HEK293 (cell line): ENCODE results near the gene RND2.

Source experiments
- GLIS1 ChIP-seq: fragments of 450-650 bp; formaldehyde crosslinking; IDR thresholded peaks from 2 replicates; pipeline ENCODE4 v1.5.1; 2016; ENCODE audit warnings: missing biosample characterization, missing genetic modification characterization
- KLF9 ChIP-seq: fragments of 450-650 bp; formaldehyde crosslinking; IDR thresholded peaks from 2 replicates; pipeline ENCODE4 v1.5.1; 2016; ENCODE audit warnings: missing biosample characterization, missing genetic modification characterization, low read depth
- ZBTB8A ChIP-seq: fragments of 450-650 bp; formaldehyde crosslinking; IDR thresholded peaks from 2 replicates; pipeline ENCODE4 v1.5.1; 2016; ENCODE audit warnings: missing biosample characterization, missing genetic modification characterization
- ZIC2 ChIP-seq: fragments of 450-650 bp; formaldehyde crosslinking; IDR thresholded peaks from 2 replicates; pipeline ENCODE4 v1.5.1; 2016; ENCODE audit warnings: missing biosample characterization, missing genetic modification characterization
- ZNF133 ChIP-seq: fragments of 450-650 bp; formaldehyde crosslinking; IDR thresholded peaks from 2 replicates; pipeline ENCODE4 v1.5.1; 2016; ENCODE audit warnings: missing biosample characterization, missing genetic modification characterization
- ZNF2 ChIP-seq: fragments of 450-650 bp; formaldehyde crosslinking; IDR thresholded peaks from 2 replicates; pipeline ENCODE4 v1.5.1; 2016; ENCODE audit warnings: missing biosample characterization, missing genetic modification characterization
- ZNF23 ChIP-seq: fragments of 450-650 bp; formaldehyde crosslinking; IDR thresholded peaks from 2 replicates; pipeline ENCODE4 v1.5.1; 2016; ENCODE audit warnings: missing biosample characterization, missing genetic modification characterization, borderline replicate concordance
- ZNF311 ChIP-seq: fragments of 450-650 bp; formaldehyde crosslinking; IDR thresholded peaks from 2 replicates; pipeline ENCODE4 v1.5.1; 2017; ENCODE audit warnings: missing biosample characterization, missing genetic modification characterization, borderline replicate concordance
- ZNF335 ChIP-seq: fragments of 450-650 bp; formaldehyde crosslinking; conservative IDR thresholded peaks from 2 replicates; pipeline ENCODE4 v1.5.1; 2016; ENCODE audit warnings: missing biosample characterization, missing genetic modification characterization
- ZNF561 ChIP-seq: fragments of 450-650 bp; IDR thresholded peaks from 2 replicates; pipeline ENCODE4 v1.5.1; 2018; ENCODE audit warnings: missing biosample characterization, missing genetic modification characterization, borderline replicate concordance
- ZNF629 ChIP-seq: fragments of 450-650 bp; formaldehyde crosslinking; IDR thresholded peaks from 2 replicates; pipeline ENCODE4 v1.5.1; 2017; ENCODE audit warnings: missing biosample characterization, missing genetic modification characterization
- ZNF776 ChIP-seq: fragments of 450-650 bp; formaldehyde crosslinking; IDR thresholded peaks from 2 replicates; pipeline ENCODE4 v1.5.0; 2017; ENCODE audit warnings: missing biosample characterization, missing genetic modification characterization, borderline replicate concordance
- ZSCAN30 ChIP-seq: fragments of 450-650 bp; IDR thresholded peaks from 2 replicates; pipeline ENCODE4 v1.5.1; 2018; ENCODE audit warnings: missing biosample characterization, mild to moderate bottlenecking, missing genetic modification characterization, moderate library complexity
- TF ChIP-seq, protein P1 (sequence below): fragments of 450-650 bp; IDR thresholded peaks from 2 replicates; pipeline ENCODE4 v1.5.1; 2018; ENCODE audit warnings: missing biosample characterization, missing genetic modification characterization
- TF ChIP-seq, protein P2 (sequence below): fragments of 450-650 bp; formaldehyde crosslinking; IDR thresholded peaks from 2 replicates; pipeline ENCODE4 v1.5.1; 2016; ENCODE audit warnings: missing biosample characterization, missing genetic modification characterization
- TF ChIP-seq, protein P3 (sequence below): fragments of 450-650 bp; formaldehyde crosslinking; IDR thresholded peaks from 2 replicates; pipeline ENCODE4 v1.5.1; 2016; ENCODE audit warnings: missing biosample characterization, missing genetic modification characterization
- TF ChIP-seq, protein P4 (sequence below): fragments of 450-650 bp; formaldehyde crosslinking; IDR thresholded peaks from 2 replicates; pipeline ENCODE4 v1.5.1; 2016; ENCODE audit warnings: missing biosample characterization, missing genetic modification characterization
- TF ChIP-seq, protein P5 (sequence below): fragments of 450-650 bp; formaldehyde crosslinking; IDR thresholded peaks from 2 replicates; pipeline ENCODE4 v1.5.1; 2016; ENCODE audit warnings: missing biosample characterization, missing genetic modification characterization
- TF ChIP-seq, protein P6 (sequence below): fragments of 450-650 bp; formaldehyde crosslinking; IDR thresholded peaks from 2 replicates; pipeline ENCODE4 v1.5.1; 2016; ENCODE audit warnings: missing biosample characterization, missing genetic modification characterization, low read depth
- TF ChIP-seq, protein P7 (sequence below): fragments of 450-650 bp; formaldehyde crosslinking; IDR thresholded peaks from 2 replicates; pipeline ENCODE4 v1.5.1; 2016; ENCODE audit warnings: missing biosample characterization, missing genetic modification characterization
- TF ChIP-seq, protein P8 (sequence below): fragments of 450-650 bp; IDR thresholded peaks from 2 replicates; pipeline ENCODE4 v1.5.1; 2018; ENCODE audit warnings: missing biosample characterization, mild to moderate bottlenecking, missing genetic modification characterization

Gene RND2

DNA sequence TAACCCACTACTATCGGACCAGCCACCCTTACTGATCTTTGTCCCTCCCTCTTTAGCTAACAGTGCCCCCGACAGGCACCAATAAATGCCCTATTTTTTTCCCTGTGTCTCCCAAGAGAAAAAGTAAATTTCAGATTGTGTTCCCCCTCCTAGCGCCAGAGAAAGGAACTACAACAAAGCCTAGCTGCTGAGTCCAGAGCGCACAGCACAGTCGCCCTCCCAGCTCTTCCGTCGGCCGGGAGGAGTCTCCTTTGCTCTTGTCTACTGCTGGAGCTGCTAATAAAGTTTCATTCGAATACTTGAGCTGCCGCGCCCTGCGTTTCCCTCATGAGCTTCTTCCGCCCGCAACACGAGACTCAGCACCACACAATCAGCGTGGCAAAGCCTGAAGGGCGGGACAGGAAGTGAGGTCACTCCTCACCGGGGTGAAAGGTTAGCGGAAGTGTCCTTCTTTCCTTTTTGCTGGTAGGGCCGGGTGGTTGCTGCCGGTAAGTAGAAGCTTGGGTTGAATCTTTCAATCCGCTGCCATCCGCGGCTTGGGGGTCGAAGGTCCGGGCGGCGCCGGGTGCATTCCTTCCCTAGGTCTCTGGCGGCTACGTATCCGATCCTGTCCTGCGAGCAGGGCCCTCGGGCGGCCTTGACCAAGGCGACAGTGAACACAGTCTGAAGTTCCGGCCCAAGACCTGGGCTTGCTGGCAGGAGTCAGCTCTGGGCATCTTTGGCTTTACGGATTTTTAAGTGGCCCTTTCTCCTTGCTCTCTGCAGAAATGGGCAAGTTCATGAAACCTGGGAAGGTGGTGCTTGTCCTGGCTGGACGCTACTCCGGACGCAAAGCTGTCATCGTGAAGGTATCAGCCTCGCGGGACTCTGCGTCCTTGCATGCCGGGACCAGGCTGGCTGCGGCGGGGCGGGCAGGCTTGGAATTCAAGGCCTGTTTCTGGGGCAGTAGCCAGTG is 26.8 kb upstream of the RND2 start, which contains the start of gene RPL27 (continued):
- TF ChIP-seq, protein P1, sequence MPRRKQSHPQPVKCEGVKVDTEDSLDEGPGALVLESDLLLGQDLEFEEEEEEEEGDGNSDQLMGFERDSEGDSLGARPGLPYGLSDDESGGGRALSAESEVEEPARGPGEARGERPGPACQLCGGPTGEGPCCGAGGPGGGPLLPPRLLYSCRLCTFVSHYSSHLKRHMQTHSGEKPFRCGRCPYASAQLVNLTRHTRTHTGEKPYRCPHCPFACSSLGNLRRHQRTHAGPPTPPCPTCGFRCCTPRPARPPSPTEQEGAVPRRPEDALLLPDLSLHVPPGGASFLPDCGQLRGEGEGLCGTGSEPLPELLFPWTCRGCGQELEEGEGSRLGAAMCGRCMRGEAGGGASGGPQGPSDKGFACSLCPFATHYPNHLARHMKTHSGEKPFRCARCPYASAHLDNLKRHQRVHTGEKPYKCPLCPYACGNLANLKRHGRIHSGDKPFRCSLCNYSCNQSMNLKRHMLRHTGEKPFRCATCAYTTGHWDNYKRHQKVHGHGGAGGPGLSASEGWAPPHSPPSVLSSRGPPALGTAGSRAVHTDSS (tag by site-specific recombination), result no peak
- peak; percentile 62 for TF ChIP-seq ZIC2 (tag by site-specific recombination)
- TF ChIP-seq ZSCAN30 (tag by site-specific recombination), result peak; percentile 97
- TF ChIP-seq ZNF2 (tag by site-specific recombination), result peak; percentile 97
- TF ChIP-seq, protein P2, sequence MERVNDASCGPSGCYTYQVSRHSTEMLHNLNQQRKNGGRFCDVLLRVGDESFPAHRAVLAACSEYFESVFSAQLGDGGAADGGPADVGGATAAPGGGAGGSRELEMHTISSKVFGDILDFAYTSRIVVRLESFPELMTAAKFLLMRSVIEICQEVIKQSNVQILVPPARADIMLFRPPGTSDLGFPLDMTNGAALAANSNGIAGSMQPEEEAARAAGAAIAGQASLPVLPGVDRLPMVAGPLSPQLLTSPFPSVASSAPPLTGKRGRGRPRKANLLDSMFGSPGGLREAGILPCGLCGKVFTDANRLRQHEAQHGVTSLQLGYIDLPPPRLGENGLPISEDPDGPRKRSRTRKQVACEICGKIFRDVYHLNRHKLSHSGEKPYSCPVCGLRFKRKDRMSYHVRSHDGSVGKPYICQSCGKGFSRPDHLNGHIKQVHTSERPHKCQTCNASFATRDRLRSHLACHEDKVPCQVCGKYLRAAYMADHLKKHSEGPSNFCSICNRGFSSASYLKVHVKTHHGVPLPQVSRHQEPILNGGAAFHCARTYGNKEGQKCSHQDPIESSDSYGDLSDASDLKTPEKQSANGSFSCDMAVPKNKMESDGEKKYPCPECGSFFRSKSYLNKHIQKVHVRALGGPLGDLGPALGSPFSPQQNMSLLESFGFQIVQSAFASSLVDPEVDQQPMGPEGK (tag by site-specific recombination), result no peak; the same call in none of the 2 replicates
- no peak for TF ChIP-seq ZNF133 (tag by site-specific recombination)
- TF ChIP-seq KLF9 (tag by site-specific recombination), result peak; percentile 89
- TF ChIP-seq ZNF335 (tag by site-specific recombination), result peak; percentile 68
- peak; percentile 95 for TF ChIP-seq ZBTB8A (tag by site-specific recombination)
- TF ChIP-seq, protein P3, sequence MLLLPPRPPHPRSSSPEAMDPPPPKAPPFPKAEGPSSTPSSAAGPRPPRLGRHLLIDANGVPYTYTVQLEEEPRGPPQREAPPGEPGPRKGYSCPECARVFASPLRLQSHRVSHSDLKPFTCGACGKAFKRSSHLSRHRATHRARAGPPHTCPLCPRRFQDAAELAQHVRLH, result peak; percentile 90
- TF ChIP-seq GLIS1 (tag by site-specific recombination), result peak; percentile 58; the same call in 1 of the 2 replicates
- TF ChIP-seq, protein P4, sequence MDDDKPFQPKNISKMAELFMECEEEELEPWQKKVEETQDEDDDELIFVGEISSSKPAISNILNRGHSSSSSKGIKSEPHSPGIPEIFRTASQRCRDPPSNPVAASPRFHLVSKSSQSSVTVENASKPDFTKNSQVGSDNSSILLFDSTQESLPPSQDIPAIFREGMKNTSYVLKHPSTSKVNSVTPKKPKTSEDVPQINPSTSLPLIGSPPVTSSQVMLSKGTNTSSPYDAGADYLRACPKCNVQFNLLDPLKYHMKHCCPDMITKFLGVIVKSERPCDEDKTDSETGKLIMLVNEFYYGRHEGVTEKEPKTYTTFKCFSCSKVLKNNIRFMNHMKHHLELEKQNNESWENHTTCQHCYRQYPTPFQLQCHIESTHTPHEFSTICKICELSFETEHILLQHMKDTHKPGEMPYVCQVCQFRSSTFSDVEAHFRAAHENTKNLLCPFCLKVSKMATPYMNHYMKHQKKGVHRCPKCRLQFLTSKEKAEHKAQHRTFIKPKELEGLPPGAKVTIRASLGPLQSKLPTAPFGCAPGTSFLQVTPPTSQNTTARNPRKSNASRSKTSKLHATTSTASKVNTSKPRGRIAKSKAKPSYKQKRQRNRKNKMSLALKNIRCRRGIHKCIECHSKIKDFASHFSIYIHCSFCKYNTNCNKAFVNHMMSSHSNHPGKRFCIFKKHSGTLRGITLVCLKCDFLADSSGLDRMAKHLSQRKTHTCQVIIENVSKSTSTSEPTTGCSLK (tag by site-specific recombination), result no peak
- TF ChIP-seq, protein P5, sequence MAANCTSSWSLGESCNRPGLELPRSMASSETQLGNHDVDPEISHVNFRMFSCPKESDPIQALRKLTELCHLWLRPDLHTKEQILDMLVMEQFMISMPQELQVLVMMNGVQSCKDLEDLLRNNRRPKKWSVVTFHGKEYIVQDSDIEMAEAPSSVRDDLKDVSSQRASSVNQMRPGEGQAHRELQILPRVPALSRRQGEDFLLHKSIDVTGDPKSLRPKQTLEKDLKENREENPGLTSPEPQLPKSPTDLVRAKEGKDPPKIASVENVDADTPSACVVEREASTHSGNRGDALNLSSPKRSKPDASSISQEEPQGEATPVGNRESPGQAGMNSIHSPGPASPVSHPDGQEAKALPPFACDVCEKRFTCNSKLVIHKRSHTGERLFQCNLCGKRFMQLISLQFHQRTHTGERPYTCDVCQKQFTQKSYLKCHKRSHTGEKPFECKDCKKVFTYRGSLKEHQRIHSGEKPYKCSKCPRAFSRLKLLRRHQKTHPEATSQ (tag by site-specific recombination), result peak; percentile 41; the same call in 1 of the 2 replicates
- no peak for TF ChIP-seq ZNF23 (tag by site-specific recombination)
- TF ChIP-seq ZNF561, result peak; percentile 100
- peak; percentile 98 for TF ChIP-seq ZNF629
- TF ChIP-seq, protein P6, sequence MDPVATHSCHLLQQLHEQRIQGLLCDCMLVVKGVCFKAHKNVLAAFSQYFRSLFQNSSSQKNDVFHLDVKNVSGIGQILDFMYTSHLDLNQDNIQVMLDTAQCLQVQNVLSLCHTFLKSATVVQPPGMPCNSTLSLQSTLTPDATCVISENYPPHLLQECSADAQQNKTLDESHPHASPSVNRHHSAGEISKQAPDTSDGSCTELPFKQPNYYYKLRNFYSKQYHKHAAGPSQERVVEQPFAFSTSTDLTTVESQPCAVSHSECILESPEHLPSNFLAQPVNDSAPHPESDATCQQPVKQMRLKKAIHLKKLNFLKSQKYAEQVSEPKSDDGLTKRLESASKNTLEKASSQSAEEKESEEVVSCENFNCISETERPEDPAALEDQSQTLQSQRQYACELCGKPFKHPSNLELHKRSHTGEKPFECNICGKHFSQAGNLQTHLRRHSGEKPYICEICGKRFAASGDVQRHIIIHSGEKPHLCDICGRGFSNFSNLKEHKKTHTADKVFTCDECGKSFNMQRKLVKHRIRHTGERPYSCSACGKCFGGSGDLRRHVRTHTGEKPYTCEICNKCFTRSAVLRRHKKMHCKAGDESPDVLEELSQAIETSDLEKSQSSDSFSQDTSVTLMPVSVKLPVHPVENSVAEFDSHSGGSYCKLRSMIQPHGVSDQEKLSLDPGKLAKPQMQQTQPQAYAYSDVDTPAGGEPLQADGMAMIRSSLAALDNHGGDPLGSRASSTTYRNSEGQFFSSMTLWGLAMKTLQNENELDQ (tag by site-specific recombination), result no peak
- no peak for TF ChIP-seq ZNF311 (tag by site-specific recombination)
- TF ChIP-seq, protein P7, sequence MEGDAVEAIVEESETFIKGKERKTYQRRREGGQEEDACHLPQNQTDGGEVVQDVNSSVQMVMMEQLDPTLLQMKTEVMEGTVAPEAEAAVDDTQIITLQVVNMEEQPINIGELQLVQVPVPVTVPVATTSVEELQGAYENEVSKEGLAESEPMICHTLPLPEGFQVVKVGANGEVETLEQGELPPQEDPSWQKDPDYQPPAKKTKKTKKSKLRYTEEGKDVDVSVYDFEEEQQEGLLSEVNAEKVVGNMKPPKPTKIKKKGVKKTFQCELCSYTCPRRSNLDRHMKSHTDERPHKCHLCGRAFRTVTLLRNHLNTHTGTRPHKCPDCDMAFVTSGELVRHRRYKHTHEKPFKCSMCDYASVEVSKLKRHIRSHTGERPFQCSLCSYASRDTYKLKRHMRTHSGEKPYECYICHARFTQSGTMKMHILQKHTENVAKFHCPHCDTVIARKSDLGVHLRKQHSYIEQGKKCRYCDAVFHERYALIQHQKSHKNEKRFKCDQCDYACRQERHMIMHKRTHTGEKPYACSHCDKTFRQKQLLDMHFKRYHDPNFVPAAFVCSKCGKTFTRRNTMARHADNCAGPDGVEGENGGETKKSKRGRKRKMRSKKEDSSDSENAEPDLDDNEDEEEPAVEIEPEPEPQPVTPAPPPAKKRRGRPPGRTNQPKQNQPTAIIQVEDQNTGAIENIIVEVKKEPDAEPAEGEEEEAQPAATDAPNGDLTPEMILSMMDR (tag by site-specific recombination), result peak; percentile 94
- no peak for TF ChIP-seq ZNF776 (tag by site-specific recombination)
- TF ChIP-seq, protein P8, sequence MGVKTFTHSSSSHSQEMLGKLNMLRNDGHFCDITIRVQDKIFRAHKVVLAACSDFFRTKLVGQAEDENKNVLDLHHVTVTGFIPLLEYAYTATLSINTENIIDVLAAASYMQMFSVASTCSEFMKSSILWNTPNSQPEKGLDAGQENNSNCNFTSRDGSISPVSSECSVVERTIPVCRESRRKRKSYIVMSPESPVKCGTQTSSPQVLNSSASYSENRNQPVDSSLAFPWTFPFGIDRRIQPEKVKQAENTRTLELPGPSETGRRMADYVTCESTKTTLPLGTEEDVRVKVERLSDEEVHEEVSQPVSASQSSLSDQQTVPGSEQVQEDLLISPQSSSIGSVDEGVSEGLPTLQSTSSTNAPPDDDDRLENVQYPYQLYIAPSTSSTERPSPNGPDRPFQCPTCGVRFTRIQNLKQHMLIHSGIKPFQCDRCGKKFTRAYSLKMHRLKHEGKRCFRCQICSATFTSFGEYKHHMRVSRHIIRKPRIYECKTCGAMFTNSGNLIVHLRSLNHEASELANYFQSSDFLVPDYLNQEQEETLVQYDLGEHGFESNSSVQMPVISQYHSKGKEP (tag by site-specific recombination), result peak; percentile 91
